Measurements from ENCODE around the gene ARHGEF28. TPM values are rescaled to one million over a fixed set of nuclear protein-coding genes. Genes with fewer than 3 reads are reported as not detected.

Gene ARHGEF28
- total and polyA plus RNA-seq, 9 of the 15 experiments (the other 6 are each of a cell fraction or from before 2014, with no cell fraction given) = 0.27 TPM; not detected in 8

- WGBS (ENCODE audit: insufficient coverage, low coverage, missing lambda C conversion rate) = 0% methylated on average over 3 of the region's 3 CpGs
- no peaks in the 10 kb centered on the region for H3K9me1 ChIP-seq (ENCODE audit: control insufficient read depth, insufficient read depth, low read length)
- H3K4me1 ChIP-seq (replicated peaks in 1 of 2; ENCODE audit: control insufficient read depth in 2 of 2, insufficient read depth in 2 of 2, low read length in 2 of 2) = no peaks in the 10 kb centered on the region
- ChIA-PET POLR2A (interaction anchor here (0.7 kb wide), 1 partner anchor 11 kb away, joined by 3 read pairs; no protein-coding TSS in a partner anchor), CTCF (ENCODE audit: low intra/inter-chr PET ratio) (no interaction called here)
- ATAC-seq = no peak
- no peak overlapping the region for H3K9ac ChIP-seq (ENCODE audit: insufficient read depth in 1 of 2, low read depth in 2 of 2, low read length in 2 of 2)
- in situ Hi-C loops (cut with MboI) (loop anchor here (5.0 to 10.0 kb wide), 2 partner anchors 747 to 1015 kb away; no protein-coding TSS in a partner anchor), intact Hi-C loops (cut with micrococcal nuclease) (no loop called here)
- TF ChIP-seq CREB5 (CRISPR knock-in tag; IDR thresholded peaks at IDR 0.05) = no peak
- TF ChIP-seq XRCC4 (IDR thresholded peaks at IDR 0.05; ENCODE audit: extremely low read depth, insufficient read depth, insufficient read length) = no peak
- no peak for TF ChIP-seq ZNF785 (CRISPR knock-in tag; IDR thresholded peaks at IDR 0.05)
- TF ChIP-seq SMARCA4 (IDR thresholded peaks at IDR 0.05) = no peak
- TF ChIP-seq POLR3G (IDR thresholded peaks at IDR 0.05; ENCODE audit: extremely low read depth, insufficient read length, insufficient replicate concordance) = no peak
- no peak for TF ChIP-seq SP1 (CRISPR knock-in tag; IDR thresholded peaks at IDR 0.05)
- no peak for TF ChIP-seq PATZ1 (CRISPR knock-in tag; IDR thresholded peaks at IDR 0.05; ENCODE audit: borderline replicate concordance)
- no TSS peak for BruUV-seq (replicated peaks)
- peaks cover 9 to 27% of the 10 kb centered on the region in 2 experiments for H3K27me3 ChIP-seq (ENCODE audit: control insufficient read depth in 2 of 2, insufficient read depth in 2 of 2, low read length in 2 of 2)
- no peak overlapping the region for H3K4me2 ChIP-seq (ENCODE audit: insufficient read depth, low read length)
- H3K9me3 ChIP-seq (replicated peaks; ENCODE audit: control insufficient read depth, insufficient read depth, low read depth, low read length) = no peaks in the 10 kb centered on the region
- no peaks in the 10 kb centered on the region for H4K20me1 ChIP-seq (replicated peaks; ENCODE audit: control insufficient read depth, insufficient read depth, low read length)
- H3K36me3 ChIP-seq (ENCODE audit: control insufficient read depth, insufficient read depth, low read length) = no peaks in the 10 kb centered on the region
- no peaks in the 10 kb centered on the region for H3K79me2 ChIP-seq (ENCODE audit: control insufficient read depth, insufficient read depth, low read length)
- H3K27ac ChIP-seq (ENCODE audit: extremely low read depth, low read depth, low read length) = no peak overlapping the region
- no peak for DNase-seq (ENCODE audit: extremely low read depth in 1 of 4, low spot score in 3 of 4)
- H2AFZ ChIP-seq (ENCODE audit: low read depth, low read length) = no peak overlapping the region
- FAIRE-seq = no peak
- no peak overlapping the region for H3K4me3 ChIP-seq
Observed at GRCh38 chr5:73899916-73900315, 273.9 kb downstream of the ARHGEF28 start.
